Neuronal stem cell (in vitro differentiated cells): ENCODE measurements around the gene TPK1.

ENCODE experiments used
- DNase-seq: peaks from one replicate; pipeline ENCODE4 v3.0.0-alpha.2; 2013; ENCODE audit warnings: low spot score
- H2AFZ ChIP-seq: one replicate; pipeline ENCODE4 v1.6.1; 2013; ENCODE audit warnings: mild to moderate bottlenecking, low read length, inconsistent platforms
- H2AK5ac ChIP-seq: 2 replicates; pipeline ENCODE4 v1.6.1; 2013; ENCODE audit warnings: low read depth, mild to moderate bottlenecking, inconsistent platforms, low read length, moderate library complexity, mixed read lengths
- H2BK120ac ChIP-seq: 2 replicates; pipeline ENCODE4 v1.6.1; 2013; ENCODE audit warnings: low read depth, mild to moderate bottlenecking, inconsistent platforms, low read length, moderate library complexity, mixed read lengths
- H2BK12ac ChIP-seq: one replicate; pipeline ENCODE4 v1.6.1; 2013; ENCODE audit warnings: low read length, inconsistent platforms
- H2BK15ac ChIP-seq: 2 replicates; pipeline ENCODE4 v1.6.1; 2013; ENCODE audit warnings: mild to moderate bottlenecking, low read length, inconsistent platforms, mixed read lengths
- H2BK5ac ChIP-seq: one replicate; pipeline ENCODE4 v1.6.1; 2013; ENCODE audit warnings: inconsistent platforms, mild to moderate bottlenecking, low read length, moderate library complexity
- H3K14ac ChIP-seq: one replicate; pipeline ENCODE4 v1.6.1; 2013; ENCODE audit warnings: low read length, inconsistent platforms
- H3K18ac ChIP-seq: 2 replicates; pipeline ENCODE4 v1.6.1; 2013; ENCODE audit warnings: low read length, inconsistent platforms
- H3K23ac ChIP-seq: 2 replicates; pipeline ENCODE4 v1.6.1; 2013; ENCODE audit warnings: low read depth, mild to moderate bottlenecking, mixed read lengths, low read length, inconsistent platforms; ENCODE audit not compliant: poor library complexity
- H3K27ac ChIP-seq: replicated peaks from 3 replicates; pipeline ENCODE4 v1.5.1; 2013; ENCODE audit warnings: low read length, inconsistent platforms
- H3K27me3 ChIP-seq, 3 experiments: 2 replicates each; pipeline ENCODE4 v1.6.1; 2013; ENCODE audit warnings: low read length in 3 of 3, mild to moderate bottlenecking in 2 of 3, inconsistent platforms in 1 of 3, low read depth in 1 of 3, mixed read lengths in 1 of 3, moderate library complexity in 1 of 3; ENCODE audit not compliant: control insufficient read depth in 3 of 3, insufficient read depth in 3 of 3
- H3K36me3 ChIP-seq, 2 donors: replicated peaks in 1 of 2; 2 replicates each; pipeline ENCODE4 v1.6.1; 2013; ENCODE audit warnings: low read length in 2 of 2; ENCODE audit not compliant: control insufficient read depth in 2 of 2, insufficient read depth in 2 of 2
- H3K4ac ChIP-seq: 2 replicates; pipeline ENCODE4 v1.6.1; 2013; ENCODE audit warnings: inconsistent platforms, mild to moderate bottlenecking, low read length, moderate library complexity
- H3K4me1 ChIP-seq, 2 donors: 1 replicate in 1 of 2; 2 replicates in 1 of 2; pipeline ENCODE4 v1.6.1; 2013; ENCODE audit warnings: low read length in 2 of 2, low read depth in 1 of 2; ENCODE audit not compliant: control insufficient read depth in 2 of 2, insufficient read depth in 1 of 2
- H3K4me2 ChIP-seq: one replicate; pipeline ENCODE4 v1.6.1; 2013; ENCODE audit warnings: mild to moderate bottlenecking, low read length, inconsistent platforms; ENCODE audit not compliant: insufficient read depth, poor library complexity, severe bottlenecking
- H3K4me3 ChIP-seq, 2 donors: 2 replicates each; pipeline ENCODE4 v1.5.1; 2013; ENCODE audit warnings: low read length in 2 of 2, mild to moderate bottlenecking in 2 of 2, inconsistent platforms in 1 of 2, moderate library complexity in 1 of 2
- H3K79me1 ChIP-seq: one replicate; pipeline ENCODE4 v1.6.1; 2013; ENCODE audit warnings: low read depth, mild to moderate bottlenecking, inconsistent platforms, low read length, moderate library complexity
- H3K9ac ChIP-seq: one replicate; pipeline ENCODE4 v1.6.1; 2013; ENCODE audit warnings: mild to moderate bottlenecking, low read depth, low read length, inconsistent platforms; ENCODE audit not compliant: poor library complexity
- H3K9me3 ChIP-seq, 2 donors: replicated peaks in 1 of 2; 2 replicates each; pipeline versions ENCODE3 to v1.6.1; 2013; ENCODE audit warnings: low read length in 2 of 2, mild to moderate bottlenecking in 2 of 2, inconsistent platforms in 1 of 2, low read depth in 1 of 2, mixed read lengths in 1 of 2, moderate library complexity in 1 of 2; ENCODE audit not compliant: control insufficient read depth in 2 of 2, insufficient read depth in 1 of 2
- H4K8ac ChIP-seq: one replicate; pipeline ENCODE4 v1.6.1; 2013; ENCODE audit warnings: low read depth, mild to moderate bottlenecking, inconsistent platforms, low read length, moderate library complexity
- H4K91ac ChIP-seq: one replicate; pipeline ENCODE4 v1.6.1; 2013; ENCODE audit warnings: low read length, low read depth, mild to moderate bottlenecking, inconsistent platforms; ENCODE audit not compliant: poor library complexity
- WGBS, 2 donors: extraction: QIAGEN DNeasy Blood & Tissue Kit; methylation state at CpG; one replicate each; pipeline ENCODE4 v1.1.7; 2013; ENCODE audit warnings: missing lambda C conversion rate in 2 of 2, mixed read lengths in 1 of 2; ENCODE audit not compliant: insufficient read length in 2 of 2, insufficient replicate concordance in 1 of 2; ENCODE audit errors: extremely low coverage in 2 of 2; 5-methylcytosine and 5-hydroxymethylcytosine counted together

Gene TPK1

DNA sequence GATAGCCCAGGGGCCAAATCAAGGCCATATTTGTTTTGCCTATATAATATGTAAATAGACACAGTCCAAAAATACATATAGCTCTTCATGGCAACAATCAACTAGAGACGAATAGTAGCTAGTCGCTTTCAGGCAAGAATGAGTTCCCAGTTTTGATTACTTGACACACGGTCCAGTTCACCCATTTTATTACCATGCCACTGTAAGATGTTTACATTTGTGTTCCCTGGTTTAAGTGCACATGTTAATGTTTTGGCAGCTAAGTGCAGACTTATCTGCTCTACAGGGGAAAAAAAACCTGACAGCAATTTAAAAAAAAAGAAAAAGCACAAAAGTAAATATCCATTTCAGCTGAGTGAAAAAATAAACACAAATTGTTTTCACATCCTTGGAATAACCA is 213.1 kb downstream of the TPK1 start:
- no CpG with 5 or more reads among the region's 3 CpGs for WGBS, 2 donors
- Histone ChIP-seq H3K14ac (no peak overlapping the region), H3K4me3 (no peak overlapping the region), H3K9ac (no peak overlapping the region), H2BK15ac (no peak overlapping the region), H3K4ac (no peak overlapping the region), H3K79me1 (no peaks in the 10 kb centered on the region), H2BK120ac (no peak overlapping the region), H3K18ac (no peak overlapping the region), H2AK5ac (no peak overlapping the region), H2BK5ac (no peak overlapping the region), H3K23ac (no peak overlapping the region), H3K27me3 (no peaks in the 10 kb centered on the region), H2BK12ac (no peak overlapping the region), H3K4me1 (no peaks in the 10 kb centered on the region), H4K91ac (no peak overlapping the region), H4K8ac (no peak overlapping the region), H3K36me3 (no peaks in the 10 kb centered on the region), H2AFZ (no peak overlapping the region), H3K27ac (no peak overlapping the region), H3K9me3 (no peaks in the 10 kb centered on the region), H3K4me2 (no peak overlapping the region)
- DNase-seq, result no peak

- Histone ChIP-seq H2BK5ac (no peak overlapping the region), H3K18ac (no peak overlapping the region), H3K79me1 (no peaks in the 10 kb centered on the region), H4K91ac (no peak overlapping the region), H3K4ac (no peak overlapping the region), H3K36me3 (no peaks in the 10 kb centered on the region), H3K27ac (no peak overlapping the region), H2AK5ac (no peak overlapping the region), H3K4me1 (no peaks in the 10 kb centered on the region), H3K9ac (no peak overlapping the region), H3K9me3 (no peaks in the 10 kb centered on the region), H2BK120ac (no peak overlapping the region), H2BK12ac (no peak overlapping the region), H3K27me3 (no peaks in the 10 kb centered on the region), H3K14ac (no peak overlapping the region), H3K4me3 (no peak overlapping the region), H3K4me2 (no peak overlapping the region), H3K23ac (no peak overlapping the region), H4K8ac (no peak overlapping the region), H2BK15ac (no peak overlapping the region), H2AFZ (no peak overlapping the region)
- WGBS, 2 donors, result no CpG with 5 or more reads among the region's 3 CpGs
- DNase-seq, result no peak
Observed at GRCh38 chr7:144606261-144606660, 229.6 kb downstream of the TPK1 start.

DNA sequence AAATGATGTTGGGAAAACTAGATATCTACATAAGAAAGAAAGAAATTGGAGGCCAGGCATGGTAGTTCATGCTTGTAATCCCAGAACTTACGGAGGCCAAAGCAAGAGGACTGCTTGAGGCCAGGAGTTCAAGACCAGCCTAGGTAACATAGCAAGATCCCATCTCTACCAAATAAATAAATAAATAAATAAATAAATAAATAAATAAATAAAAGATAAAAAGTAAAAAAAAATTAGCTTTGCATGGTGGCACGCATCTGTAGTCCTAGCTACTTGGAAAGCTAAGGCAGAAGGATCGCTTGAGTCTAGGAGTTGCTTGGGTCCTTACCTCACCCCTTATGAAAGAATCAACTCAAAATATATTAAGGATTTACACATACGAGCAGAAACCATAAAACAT is 238.9 kb downstream of the TPK1 start:
- Histone ChIP-seq H3K18ac (no peak overlapping the region), H4K8ac (no peak overlapping the region), H3K9ac (no peak overlapping the region), H2AK5ac (no peak overlapping the region), H2BK120ac (no peak overlapping the region), H2BK5ac (no peak overlapping the region), H3K79me1 (no peaks in the 10 kb centered on the region), H3K36me3 (no peaks in the 10 kb centered on the region), H4K91ac (no peak overlapping the region), H3K4me2 (no peak overlapping the region), H3K23ac (no peak overlapping the region), H3K9me3 (no peaks in the 10 kb centered on the region), H3K14ac (no peak overlapping the region), H3K27me3 (no peaks in the 10 kb centered on the region), H3K27ac (no peak overlapping the region), H2BK15ac (no peak overlapping the region), H3K4me3 (no peak overlapping the region), H3K4me1 (no peaks in the 10 kb centered on the region), H2BK12ac (no peak overlapping the region), H3K4ac (no peak overlapping the region), H2AFZ (no peak overlapping the region)
- WGBS, 2 donors, result no CpG with 5 or more reads among the region's 4 CpGs
- no peak for DNase-seq

GRCh38 chr7:144594580-144594979 is 241.3 kb downstream of the TPK1 start:
- no peak overlapping the region for H3K9ac ChIP-seq
- no peak overlapping the region for H2BK120ac ChIP-seq
- no peak overlapping the region for H3K18ac ChIP-seq
- no peak overlapping the region for H2BK5ac ChIP-seq
- H3K4me1 ChIP-seq, result no peaks in the 10 kb centered on the region
- H3K36me3 ChIP-seq, result no peaks in the 10 kb centered on the region
- no peak overlapping the region for H4K8ac ChIP-seq
- no peak for DNase-seq
- no peak overlapping the region for H3K4me3 ChIP-seq
- H2AK5ac ChIP-seq, result no peak overlapping the region
- no peak overlapping the region for H3K4me2 ChIP-seq
- H2AFZ ChIP-seq, result no peak overlapping the region
- no peak overlapping the region for H3K14ac ChIP-seq
- no peak overlapping the region for H3K27ac ChIP-seq
- H3K27me3 ChIP-seq, result no peaks in the 10 kb centered on the region
- H3K79me1 ChIP-seq, result no peaks in the 10 kb centered on the region
- H4K91ac ChIP-seq, result no peak overlapping the region
- H3K23ac ChIP-seq, result no peak overlapping the region
- no peak overlapping the region for H2BK15ac ChIP-seq
- no peak overlapping the region for H2BK12ac ChIP-seq
- no peak overlapping the region for H3K4ac ChIP-seq
- no peaks in the 10 kb centered on the region for H3K9me3 ChIP-seq
